HCT116 (cell line): ENCODE results near the gene AIM2.
A peak's percentile ranks its signal among the peaks of the same experiment; 100 is the strongest.

Experiments used
- CTCF ChIP-seq, 3 experiments: fragments of 200-600 bp in 1 of 3; sonication (generic) in 1 of 3; IDR thresholded peaks in 2 of 3; conservative IDR thresholded peaks in 1 of 3; 2 replicates each; pipeline ENCODE4 v1.5.1; 2012 to 2017; ENCODE audit warnings: low read depth in 2 of 3, low read length in 2 of 3, antibody characterized with exemption in 1 of 3, borderline replicate concordance in 1 of 3, control low read depth in 1 of 3, mild to moderate bottlenecking in 1 of 3, mixed read lengths in 1 of 3, mixed run types in 1 of 3, moderate library complexity in 1 of 3; ENCODE audit not compliant: insufficient read depth in 1 of 3
- EZH2 ChIP-seq: fragments of 200-600 bp; sonication (generic); IDR thresholded peaks from 2 replicates; pipeline ENCODE4 v1.6.1; 2017; ENCODE audit warnings: antibody characterized with exemption, mixed run types
- FOSL1 ChIP-seq: IDR thresholded peaks from 2 replicates; pipeline ENCODE4 v1.6.1; 2012; ENCODE audit warnings: low read depth

GRCh38 chr1:159089184-159089791 lies 12.7 kb upstream of the AIM2 start:
- TF ChIP-seq CTCF (IDR thresholded peaks at IDR 0.05 in 2 of 3, conservative IDR thresholded peaks at IDR 0.05 in 1 of 3; ENCODE audit: borderline replicate concordance in 1 of 3, insufficient read depth in 1 of 3, low read depth in 2 of 3, low read length in 2 of 3) (peak in 2 of 3 experiments; percentile 59 to 68; a peak in 5 of 6 replicates), FOSL1 (no peak), EZH2 (no peak)
